Dermis microvascular lymphatic vessel endothelial cell (primary cell): ENCODE data around the gene ARHGEF28. TPM values are rescaled to one million over a fixed set of nuclear protein-coding genes. Genes with fewer than 3 reads are reported as not detected.
A peak's percentile ranks its signal among the peaks of the same experiment; 100 is the strongest.

Experiments
- DNase-seq, 2 donors: peaks; one replicate each; pipeline versions ENCODE4 v3.0.0 to v3.0.0-alpha.2; 2010; ENCODE audit warnings: low read depth in 2 of 2
- total RNA-seq: library from RNA; depleted of rRNA; stranded (reverse); fragments of >200 nt; gene quantifications from 2 replicates; pipeline ENCODE4 v1.2.1, GENCODE V29; 2014

ARHGEF28 gene
- total RNA-seq, 1 donor from 2014 or later = 50.7 TPM

DNA sequence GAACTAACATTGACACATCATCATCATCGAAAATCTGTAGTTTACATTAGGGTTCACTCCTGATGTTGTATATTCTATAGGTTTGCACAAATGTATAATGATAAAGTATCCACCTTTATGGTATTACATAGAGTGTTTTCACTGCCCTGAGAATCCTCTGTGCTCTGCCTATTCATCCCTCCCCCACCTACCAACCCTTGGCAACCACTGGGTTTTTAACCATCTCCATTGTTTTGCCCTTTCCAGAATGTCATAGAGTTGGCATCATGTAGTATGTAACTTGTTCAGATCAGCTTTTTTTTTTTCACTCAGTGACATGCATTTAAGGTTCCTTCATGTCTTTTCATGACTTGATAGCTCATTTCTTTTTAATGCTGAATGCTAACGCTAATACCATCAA lies 106.0 kb downstream of the ARHGEF28 start:
- peak in 1 of 2 donors; percentile 19 for DNase-seq

DNA sequence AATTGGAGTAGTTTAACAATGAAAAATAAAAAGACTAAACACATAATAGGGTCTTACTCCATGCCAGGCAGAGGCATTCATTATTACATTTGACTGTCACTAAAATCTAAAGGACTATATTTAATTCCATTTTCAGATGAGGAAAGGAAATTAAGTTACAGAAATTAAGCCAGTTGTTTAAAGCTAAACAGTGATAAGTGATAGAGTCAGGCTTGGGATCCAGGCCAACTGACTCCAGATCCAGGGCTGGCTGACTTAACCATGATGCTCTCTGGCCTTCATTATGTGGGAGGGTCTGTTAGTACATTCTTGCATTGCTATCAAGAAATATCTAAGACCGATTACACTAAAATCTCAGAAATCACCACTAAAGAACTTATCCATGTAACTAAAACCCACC lies 107.2 kb downstream of the ARHGEF28 start:
- DNase-seq = no peak

DNA sequence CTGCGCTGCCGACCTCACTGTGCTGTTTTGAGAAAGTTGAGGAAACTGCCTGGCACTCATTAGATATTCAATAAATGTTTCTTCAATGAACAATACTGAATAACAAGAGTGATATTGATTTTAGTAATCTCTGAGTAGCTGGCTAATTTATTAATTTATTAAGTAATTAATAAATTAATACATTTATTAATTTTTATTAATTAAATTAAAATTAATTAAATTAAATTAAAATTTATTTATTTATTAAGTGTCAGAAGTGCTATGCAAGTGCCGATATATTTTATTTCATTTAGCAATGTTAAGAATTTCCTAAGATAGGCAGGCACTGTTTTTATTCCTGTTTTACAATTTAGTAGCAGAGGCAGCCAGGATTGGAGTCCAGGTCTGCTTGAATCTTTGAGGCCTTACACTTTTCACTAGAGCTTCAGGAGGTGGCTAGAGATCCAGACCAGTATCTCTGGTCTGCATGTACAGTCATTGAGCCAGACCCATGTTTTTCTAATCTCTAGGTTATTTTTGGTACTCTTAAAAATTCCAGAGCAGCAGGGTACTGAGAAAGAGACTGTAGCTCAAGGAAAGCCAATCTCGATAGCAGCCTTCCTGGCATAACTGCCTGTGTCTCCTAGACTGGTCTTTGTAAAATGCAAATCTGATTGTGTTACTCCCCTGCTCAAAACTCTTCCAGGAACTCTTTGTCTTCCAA lies 109.2 kb downstream of the ARHGEF28 start:
- no peak for DNase-seq

DNA sequence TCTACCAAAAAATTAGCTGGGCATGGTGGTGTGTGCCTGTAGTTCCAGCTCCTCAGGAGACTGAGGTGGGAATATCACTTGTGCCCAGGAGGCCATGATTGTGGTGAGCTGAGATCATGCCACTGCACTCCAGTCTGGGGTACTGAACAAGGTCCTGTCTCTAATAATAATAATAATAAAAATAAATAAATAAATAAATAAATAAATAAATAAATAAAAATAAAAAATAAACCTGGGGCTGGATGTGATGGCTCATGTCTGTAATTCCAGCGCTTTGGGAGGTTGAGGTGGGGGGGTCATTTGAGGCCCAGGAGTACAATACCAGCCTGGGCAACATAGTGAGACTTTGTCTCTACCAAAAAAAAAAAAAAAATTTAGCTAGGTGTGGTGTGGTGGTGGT lies 113.7 kb downstream of the ARHGEF28 start:
- no peak for DNase-seq

DNA sequence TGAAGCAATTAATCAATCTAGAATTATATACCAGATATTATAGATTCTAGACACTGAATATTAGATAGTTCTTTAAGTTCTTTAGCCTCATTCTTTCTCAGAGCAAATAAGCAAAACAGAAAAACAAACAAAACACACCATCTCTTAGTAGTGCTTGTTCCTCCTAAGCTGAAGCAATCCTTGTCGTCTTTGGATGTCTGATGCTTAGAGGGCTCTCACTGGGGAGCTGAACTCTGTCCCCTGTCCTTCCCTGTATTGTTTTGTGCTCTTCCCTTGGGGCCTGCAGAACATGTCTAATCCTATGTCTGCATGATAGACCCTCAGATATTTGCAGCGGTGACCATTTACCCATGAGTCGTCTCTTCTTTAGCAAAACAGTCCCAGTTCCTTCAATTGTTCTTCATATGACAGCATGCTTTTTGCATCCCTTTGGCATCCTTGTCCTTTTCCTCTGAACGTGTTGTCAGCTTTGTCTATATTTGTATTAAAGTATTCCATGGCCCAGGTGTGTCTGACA lies 114.3 kb downstream of the ARHGEF28 start:
- peak in 1 of 2 donors; percentile 64 for DNase-seq

DNA sequence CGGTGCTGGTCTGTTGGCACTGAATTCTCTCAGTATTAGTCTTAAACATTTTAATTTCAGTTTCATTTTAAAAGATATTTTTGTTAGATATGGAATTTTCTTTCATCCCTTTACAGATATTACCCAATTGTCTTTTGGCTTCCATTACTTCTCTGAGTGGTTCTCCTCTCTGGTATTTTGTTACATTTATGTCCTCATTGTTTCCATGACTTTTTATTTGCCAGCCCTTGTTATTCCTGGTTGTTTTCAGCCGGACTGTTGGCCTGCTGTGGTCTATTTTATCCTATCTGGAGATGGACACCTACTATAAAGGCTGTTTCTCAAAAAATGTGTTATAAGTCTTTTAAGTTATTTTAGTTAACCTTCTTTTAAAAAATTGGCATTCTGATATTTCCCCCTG lies 117.2 kb downstream of the ARHGEF28 start:
- peak; percentile 44 to 69 for DNase-seq

DNA sequence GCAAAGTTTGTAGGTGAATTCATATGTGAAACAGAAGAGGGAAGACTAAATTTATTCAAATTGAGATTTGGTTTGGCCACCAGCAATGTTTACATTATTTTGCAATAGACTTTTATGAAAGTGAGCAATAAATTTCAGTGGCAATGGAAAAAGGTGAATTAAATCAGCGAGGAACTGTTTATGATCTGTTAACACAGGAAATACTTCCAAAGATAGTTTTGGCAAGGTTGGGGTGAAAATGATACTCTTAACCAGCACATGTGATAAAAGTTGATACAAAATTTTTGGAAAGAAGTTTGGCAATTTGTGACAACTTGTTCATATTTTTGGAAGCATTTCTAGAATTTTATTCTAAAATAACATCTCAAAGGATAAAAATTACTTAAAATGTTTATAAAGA lies 119.8 kb downstream of the ARHGEF28 start:
- DNase-seq = peak; percentile 49 to 59

DNA sequence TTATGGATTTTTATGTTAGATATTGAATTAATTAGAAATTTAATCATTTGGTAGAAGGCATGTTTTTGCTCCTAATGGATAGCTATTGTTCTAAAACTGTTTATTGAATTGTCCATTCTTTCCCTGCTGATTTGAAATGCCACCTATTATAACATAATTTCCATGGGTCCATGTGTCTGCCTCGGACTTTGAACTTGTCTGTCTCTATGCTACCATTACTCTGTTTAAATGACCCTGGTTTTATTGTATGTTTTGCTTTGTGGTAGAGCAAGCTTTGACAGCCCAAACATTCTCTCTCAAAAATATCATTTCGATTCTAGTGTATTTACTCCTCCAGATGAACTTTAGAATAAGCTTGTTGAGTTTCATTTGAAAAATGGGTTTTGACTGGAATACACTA lies 120.6 kb downstream of the ARHGEF28 start:
- no peak for DNase-seq

DNA sequence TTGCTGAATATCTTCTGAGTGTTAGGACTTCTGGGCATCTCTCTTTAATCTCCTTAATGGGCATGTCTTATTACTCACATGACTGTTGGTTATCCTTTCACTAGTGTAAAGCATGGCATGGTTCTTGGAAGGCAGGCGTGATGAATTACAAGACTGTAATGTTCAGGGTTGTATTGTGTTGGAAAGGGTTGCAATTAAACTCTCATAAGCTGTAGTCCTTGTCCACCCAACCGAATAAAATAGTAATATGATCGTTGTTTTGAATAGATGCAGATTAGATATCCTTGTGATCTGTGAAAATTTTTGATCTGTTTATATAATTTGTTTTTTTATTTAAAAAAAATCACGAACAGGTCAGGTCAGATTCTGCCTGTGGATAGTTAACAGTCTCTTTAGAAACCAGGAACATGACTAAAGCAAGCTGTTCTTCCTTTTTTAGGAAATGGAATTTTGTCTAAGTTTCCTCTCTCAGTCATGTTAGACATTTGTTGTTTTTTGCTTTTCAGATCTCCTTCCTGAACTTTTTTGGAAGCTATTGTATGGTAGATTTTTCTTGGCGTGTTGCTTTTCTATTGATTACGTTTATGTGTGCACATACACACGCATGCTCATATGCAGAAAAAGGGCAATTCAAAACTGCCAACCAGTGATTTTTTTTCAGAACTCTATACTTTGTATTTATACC lies 121.8 kb downstream of the ARHGEF28 start:
- peak; percentile 70 to 85 for DNase-seq

DNA sequence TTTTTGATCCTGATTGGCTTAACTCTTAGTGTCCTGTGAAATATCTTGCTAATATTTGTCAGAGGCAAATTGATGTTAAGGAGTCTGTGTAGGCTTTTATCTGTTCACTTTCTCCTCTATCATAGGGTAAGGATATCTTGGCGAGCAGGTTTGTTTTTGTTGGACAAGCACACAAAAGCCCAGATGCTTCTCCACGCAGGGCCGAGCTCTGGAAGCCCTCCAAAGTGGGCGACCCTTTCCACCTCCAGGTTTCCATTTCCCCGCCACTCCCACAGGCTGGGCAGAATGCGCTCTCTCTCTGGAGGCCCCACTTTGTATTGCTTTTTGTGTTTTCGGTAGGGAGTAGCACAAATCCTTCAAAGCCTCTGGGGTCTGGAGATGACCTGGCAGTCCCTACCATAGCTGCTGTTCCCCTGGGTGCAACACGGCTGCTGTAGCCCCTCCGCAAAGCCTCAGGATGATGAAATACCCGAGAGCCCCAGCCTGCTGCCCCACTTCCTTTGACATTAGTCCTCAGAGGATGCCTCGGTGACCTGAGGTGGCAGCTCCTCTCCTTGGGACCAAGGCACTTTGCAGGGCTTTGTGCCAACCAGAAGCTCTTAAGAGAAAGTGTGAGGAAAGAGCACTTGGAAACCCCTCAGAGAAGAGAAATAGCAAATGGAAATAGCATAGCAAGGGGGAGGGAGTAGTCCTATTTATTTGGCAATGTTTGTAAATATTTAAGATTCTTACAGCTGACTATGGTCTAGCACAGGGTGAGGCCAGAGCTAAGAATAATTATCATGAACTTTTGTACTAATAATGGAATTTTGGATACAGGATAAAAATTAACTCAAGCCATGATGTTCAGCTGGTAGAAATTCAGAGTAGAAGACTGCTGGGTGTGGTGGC lies 122.8 kb downstream of the ARHGEF28 start:
- DNase-seq = peak; percentile 77 to 90

DNA sequence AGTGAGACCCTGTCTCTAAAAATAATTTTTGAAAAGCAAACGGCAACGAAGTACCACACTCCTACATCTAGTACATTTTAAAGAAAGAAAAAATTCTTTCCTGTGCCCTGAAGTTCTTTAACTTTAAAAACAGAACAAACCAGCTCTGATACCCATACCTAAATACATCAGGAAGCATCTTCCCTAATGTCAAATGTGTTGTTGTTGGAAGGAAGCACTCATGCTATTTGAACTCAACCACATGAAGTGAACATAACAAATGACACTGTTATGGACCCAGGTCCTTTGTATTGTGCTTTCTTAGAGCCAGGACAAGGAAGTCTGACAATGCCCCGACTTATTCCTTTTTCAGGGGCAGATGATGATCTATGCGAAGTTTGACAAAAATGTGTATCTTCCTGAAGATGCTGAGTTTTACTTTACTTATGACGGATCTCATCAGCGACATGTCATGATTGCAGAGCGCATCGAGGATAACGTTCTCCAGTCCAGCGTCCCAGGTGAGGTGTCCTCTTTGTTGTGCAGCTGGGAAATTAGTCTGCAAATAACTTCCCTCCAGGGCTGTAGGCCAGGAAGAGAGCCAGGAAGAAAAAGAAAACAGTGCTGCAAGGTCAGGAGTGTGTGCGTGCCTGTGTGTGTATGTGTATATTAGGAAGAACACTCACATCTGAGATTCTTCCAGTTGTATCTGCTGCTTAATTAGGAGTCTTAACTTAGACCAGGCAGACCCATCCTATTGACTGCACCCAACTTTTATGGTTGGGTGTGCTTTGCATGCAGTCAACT lies 123.7 kb downstream of the ARHGEF28 start:
- peak in 1 of 2 donors; percentile 59 for DNase-seq

DNA sequence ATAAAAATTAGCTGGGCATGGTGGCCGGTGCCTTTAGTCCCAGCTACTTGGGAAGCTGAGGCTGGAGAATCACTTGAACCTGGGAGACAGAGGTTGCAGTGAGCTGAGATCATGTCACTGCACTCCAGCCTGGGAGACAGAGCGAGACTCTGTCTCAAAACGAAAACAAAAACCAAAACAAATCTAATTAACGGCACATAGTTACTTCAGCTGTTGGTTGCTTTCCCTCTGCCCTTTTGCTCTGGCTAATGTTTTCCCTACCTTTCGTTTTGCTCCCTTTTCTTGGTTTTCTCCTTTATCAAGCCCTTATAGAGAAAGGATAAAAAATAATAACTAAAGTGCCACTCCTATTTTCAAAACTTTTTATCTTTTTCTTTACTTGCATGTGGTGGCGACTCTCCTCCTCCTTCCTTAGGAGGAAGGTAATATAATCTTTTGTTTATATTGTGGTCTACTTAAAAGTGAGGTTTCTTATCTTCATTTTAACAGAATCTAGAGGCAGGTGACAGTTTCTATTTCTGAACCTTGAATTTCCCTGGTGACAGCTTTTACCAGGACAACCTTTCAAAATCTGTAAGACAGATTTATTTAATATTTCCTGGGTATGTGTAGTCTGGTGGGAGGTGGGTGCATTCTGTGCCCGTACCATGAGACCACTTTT lies 125.4 kb downstream of the ARHGEF28 start:
- DNase-seq = no peak

DNA sequence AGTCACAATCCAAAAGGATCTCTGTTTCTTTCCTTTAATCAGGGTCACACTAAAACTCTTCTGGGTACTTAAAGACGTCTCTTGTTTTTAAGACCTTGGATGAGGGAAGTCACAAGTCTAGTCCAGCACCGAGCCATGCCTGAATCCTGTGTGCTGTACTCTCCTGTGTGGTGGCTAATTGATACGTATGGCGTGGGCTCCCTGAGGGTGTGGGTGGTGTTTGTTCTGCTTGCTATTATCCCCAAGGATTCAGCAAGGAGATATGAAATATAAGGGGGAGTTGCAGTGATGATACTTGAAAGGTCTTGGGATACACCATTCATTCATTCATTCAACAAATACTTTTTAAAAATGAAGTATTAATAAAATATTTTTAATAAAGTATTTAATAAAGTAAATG lies 128.3 kb downstream of the ARHGEF28 start:
- no peak for DNase-seq

DNA sequence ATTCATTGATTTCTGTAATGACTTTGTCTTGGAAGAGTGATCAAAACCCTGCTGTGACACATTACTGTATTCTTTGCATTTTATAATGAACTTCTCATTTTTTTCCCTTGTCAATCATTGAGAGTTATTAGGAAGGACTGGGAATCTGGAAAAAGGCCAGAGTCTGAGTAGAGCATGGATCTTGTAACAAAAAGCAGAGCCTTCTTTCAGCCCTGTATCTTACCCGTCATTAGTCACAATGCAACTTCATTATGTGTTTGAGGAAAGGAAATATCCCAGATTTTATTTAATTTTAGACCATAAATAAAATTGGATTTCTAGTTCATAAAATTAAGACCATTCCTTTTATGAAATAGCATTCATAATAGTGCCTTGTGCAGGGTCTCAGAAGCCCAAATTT lies 131.4 kb downstream of the ARHGEF28 start:
- no peak for DNase-seq

DNA sequence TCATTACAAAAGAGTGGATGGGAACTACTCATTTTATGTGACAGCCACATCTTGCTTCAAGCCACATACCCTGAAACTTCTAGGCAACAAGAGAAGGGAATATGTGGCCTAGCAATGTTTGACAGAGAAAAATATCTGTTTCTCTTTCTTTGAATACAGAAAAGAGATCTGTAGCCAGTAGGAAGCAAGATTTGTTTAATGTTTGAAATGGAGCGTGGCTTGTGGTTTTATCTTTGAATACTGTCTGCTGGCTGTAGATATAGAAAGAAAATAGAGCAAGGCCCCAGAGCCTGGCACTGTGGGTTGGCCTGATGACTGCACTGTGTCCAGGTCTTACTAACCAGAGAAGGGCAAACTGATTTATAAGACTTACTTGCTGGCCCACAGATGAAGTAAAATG lies 133.8 kb downstream of the ARHGEF28 start:
- no peak for DNase-seq

DNA sequence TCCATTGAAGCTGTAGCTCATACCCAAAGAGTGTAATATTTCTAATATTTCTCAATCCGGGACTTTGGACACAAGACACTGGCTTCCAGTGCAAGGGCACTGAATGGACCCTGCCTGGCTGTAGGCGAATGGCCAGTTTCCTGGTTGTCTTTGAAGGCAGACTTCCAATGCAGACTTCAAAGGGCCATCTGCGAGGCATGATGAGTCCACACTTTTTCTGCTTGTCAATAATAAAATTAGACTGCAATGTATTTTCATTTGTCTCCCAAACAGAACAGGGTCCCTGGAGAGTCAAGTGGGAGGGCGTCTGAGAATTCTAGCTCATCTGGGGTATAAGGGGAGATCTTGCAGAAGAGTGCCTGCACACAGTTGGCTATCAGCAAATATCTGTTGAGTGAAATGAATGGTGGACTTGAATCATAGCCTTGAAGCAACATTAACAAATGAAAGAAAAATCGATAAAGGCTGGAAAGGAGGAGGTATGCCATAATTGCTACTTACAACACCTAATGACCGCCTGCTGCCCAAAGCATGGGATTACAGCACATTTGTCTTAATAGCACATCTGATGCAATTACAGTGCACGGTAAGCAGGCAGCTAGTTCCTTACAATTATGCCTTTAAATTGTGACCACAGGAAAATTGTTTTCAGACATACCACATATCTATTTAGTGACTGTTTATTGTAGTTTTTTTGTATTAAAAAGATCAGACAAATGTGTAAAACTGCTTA lies 137.5 kb downstream of the ARHGEF28 start:
- DNase-seq = no peak

DNA sequence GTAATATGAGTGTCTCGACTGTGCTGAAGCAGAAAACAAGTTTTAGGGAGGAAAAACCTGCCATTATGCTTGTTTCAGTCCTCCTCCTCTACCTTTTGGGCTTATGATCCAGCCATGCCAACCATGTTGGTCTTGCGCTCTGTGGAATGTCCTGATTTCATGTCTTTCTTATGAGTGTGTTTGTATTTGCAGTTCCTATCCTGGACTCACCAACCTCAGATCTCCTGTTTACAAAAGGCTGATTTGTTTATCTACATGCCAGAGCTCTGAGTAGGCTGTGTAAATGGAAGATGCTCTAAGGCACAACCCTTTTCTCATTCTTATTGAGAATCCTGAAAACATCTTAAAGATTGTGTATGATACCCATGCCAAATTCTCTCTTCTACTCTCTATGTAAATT lies 138.6 kb downstream of the ARHGEF28 start:
- peak in 1 of 2 donors; percentile 39 for DNase-seq

DNA sequence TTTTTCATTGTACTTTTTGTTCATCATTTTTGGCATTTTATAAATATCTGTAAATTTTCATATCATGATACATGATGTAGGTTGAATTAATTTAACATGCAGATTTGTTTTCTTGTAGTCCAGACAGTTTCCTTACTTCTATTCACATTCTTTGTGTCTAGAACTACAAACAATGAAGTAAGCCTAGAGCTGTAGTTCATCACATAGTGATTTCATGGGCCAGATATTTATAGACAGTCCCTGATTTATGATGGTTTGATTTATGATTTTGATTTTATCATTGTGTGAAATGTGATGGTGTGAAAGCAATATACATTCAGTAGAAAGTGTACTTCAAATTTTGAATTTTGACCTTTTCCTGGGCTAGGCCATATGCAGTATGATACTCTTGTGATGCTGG lies 139.0 kb downstream of the ARHGEF28 start:
- no peak for DNase-seq

DNA sequence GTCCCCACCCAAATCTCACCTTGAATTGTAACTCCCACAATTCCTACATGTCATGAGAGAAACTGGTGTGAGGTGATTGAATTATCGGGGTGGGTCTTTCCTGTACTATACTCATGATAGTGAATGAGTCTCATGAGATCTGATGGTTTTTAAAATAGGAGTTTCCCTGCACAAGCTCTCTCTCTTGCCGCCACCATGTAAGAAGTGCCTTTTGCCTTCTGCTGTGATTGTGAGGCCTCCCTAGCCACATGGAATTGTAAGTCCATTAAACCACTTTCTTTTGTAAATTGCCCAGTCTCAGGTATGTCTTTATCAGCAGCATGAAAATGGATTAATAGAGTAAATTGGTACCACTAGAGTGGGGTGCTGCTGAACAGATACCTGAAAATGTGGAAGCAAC lies 140.9 kb downstream of the ARHGEF28 start:
- DNase-seq = no peak
